ENCODE measurements around the gene MPRIP. TPM values are rescaled to one million over a fixed set of nuclear protein-coding genes. Genes with fewer than 3 reads are reported as not detected.

MPRIP gene
- total RNA-seq, 1 experiment from 2014 or later, result 132 TPM

GRCh38 chr17:17142556-17142955 lies 100.3 kb downstream of the MPRIP start:
- Histone ChIP-seq H2BK12ac (ENCODE audit: insufficient read length, low read depth, low read length) (no peak overlapping the region), H2BK15ac (ENCODE audit: low read depth, low read length) (no peak overlapping the region), H3K14ac (ENCODE audit: insufficient read depth, low read length) (no peak overlapping the region), H3K4me2 (ENCODE audit: insufficient read depth, insufficient read length, low read length) (no peak overlapping the region), H3K79me2 (ENCODE audit: insufficient read depth, low read length) (no peaks in the 10 kb centered on the region), H3T11ph (ENCODE audit: low read length) (no peak overlapping the region), H2AK5ac (ENCODE audit: insufficient read length, low read length) (no peak overlapping the region), H3K23me2 (ENCODE audit: insufficient read length, low read depth, low read length, poor library complexity, severe bottlenecking) (no peaks in the 10 kb centered on the region), H3K27ac (ENCODE audit: insufficient read length, low read depth, low read length) (no peak overlapping the region), H3K18ac (ENCODE audit: insufficient read length, low read depth, low read length) (no peak overlapping the region), H4K20me1 (ENCODE audit: control insufficient read depth, insufficient read depth, insufficient read length) (no peaks in the 10 kb centered on the region), H3K4ac (ENCODE audit: low read depth, low read length) (no peak overlapping the region), H2BK20ac (ENCODE audit: low read depth, low read length, poor library complexity, severe bottlenecking) (no peak overlapping the region), H3K79me1 (ENCODE audit: insufficient read depth, low read depth, low read length, poor library complexity, severe bottlenecking) (no peaks in the 10 kb centered on the region), H3K4me1 (ENCODE audit: insufficient read depth, low read length) (no peaks in the 10 kb centered on the region), H4K91ac (ENCODE audit: insufficient read length, low read depth, low read length) (no peak overlapping the region), H2AFZ (ENCODE audit: low read length) (no peak overlapping the region), H3K23ac (ENCODE audit: insufficient read length, low read depth, low read length) (no peak overlapping the region), H2BK120ac (ENCODE audit: low read depth, low read length, poor library complexity, severe bottlenecking) (no peak overlapping the region), H3K9ac (ENCODE audit: extremely low read depth, insufficient read length, low read length) (no peak overlapping the region), H3K27me3 (ENCODE audit: insufficient read depth, low read length) (no peaks in the 10 kb centered on the region), H3K56ac (ENCODE audit: insufficient read length, low read depth, low read length) (no peak overlapping the region), H3K9me3 (ENCODE audit: control insufficient read depth, low read depth, low read length) (no peaks in the 10 kb centered on the region), H4K5ac (ENCODE audit: insufficient read length, low read depth, low read length) (no peak overlapping the region), H2BK5ac (ENCODE audit: insufficient read length, low read length) (no peak overlapping the region), H4K8ac (replicated peaks; ENCODE audit: insufficient read length, low read depth, low read length) (no peak overlapping the region)
- Mint-ChIP-seq H3K27ac (no peak overlapping the region), H3K4me1 (peaks cover 10 to 28% of the 10 kb centered on the region in 2 experiments), H3K36me3 (ENCODE audit: insufficient read depth in 1 of 3, low read depth in 3 of 3) (peaks cover 8 to 59% (median 49%) of the 10 kb centered on the region in 3 experiments; a peak in 6 of 7 replicates), H3K4me3 (no peak overlapping the region), H3K27me3 (ENCODE audit: low read depth) (no peaks in the 10 kb centered on the region), H3K9me3 (no peaks in the 10 kb centered on the region)
- no peak for DNase-seq
- no CpG with 5 or more reads among the region's 11 CpGs for WGBS (ENCODE audit: extremely low coverage, insufficient read length, low lambda C conversion rate)
- TF ChIP-seq CTCF (conservative IDR thresholded peaks at IDR 0.05), result no peak

All from H9 (cell line).